Prostate gland (tissue), 2 donors: ENCODE results near the gene DOCK6. TPM values are rescaled to one million over a fixed set of nuclear protein-coding genes. Genes with fewer than 3 reads are reported as not detected.

ENCODE experiments used
- DNase-seq: peaks from one replicate; pipeline ENCODE4 v3.0.0-alpha.2; 2019; ENCODE audit warnings: low spot score
- H3K27ac ChIP-seq, 2 donors: fragments of 200-600 bp; sonication (generic); 2 replicates each; pipeline ENCODE4 v1.5.1; 2017 to 2019
- H3K27me3 ChIP-seq: fragments of 200-600 bp; sonication (generic); replicated peaks from 2 replicates; pipeline ENCODE4 v1.5.1; 2019; ENCODE audit not compliant: insufficient read depth
- H3K36me3 ChIP-seq, 2 donors: fragments of 200-600 bp; sonication (generic); 1 replicate in 1 of 2; 2 replicates in 1 of 2; pipeline versions ENCODE4 v1.5.1 to v1.8.1; 2017 to 2019
- H3K4me1 ChIP-seq: fragments of 200-600 bp; sonication (generic); replicated peaks from 2 replicates; pipeline ENCODE4 v1.5.1; 2019
- H3K4me3 ChIP-seq, 2 donors: fragments of 200-600 bp; sonication (generic); 2 replicates each; pipeline ENCODE4 v1.5.1; 2017 to 2019
- H3K9me3 ChIP-seq: fragments of 200-600 bp; sonication (generic); 2 replicates; pipeline ENCODE4 v1.5.1; 2017
- CTCF ChIP-seq, 4 experiments: fragments of 200-600 bp in 2 of 4; fragments of 450-650 bp in 2 of 4; sonication (generic) in 2 of 4; IDR thresholded peaks; 1 replicate in 3 of 4; 2 replicates in 1 of 4; pipeline ENCODE4 v1.5.1; 2016 to 2019; ENCODE audit warnings: antibody characterized with exemption in 4 of 4, mild to moderate bottlenecking in 2 of 4, moderate library complexity in 2 of 4
- POLR2A ChIP-seq: fragments of 450-650 bp; IDR thresholded peaks from one replicate; pipeline ENCODE4 v1.6.1; 2016; ENCODE audit warnings: antibody characterized with exemption, mild to moderate bottlenecking
- POLR2AphosphoS5 ChIP-seq: sonication (generic); formaldehyde crosslinking; IDR thresholded peaks from one replicate; pipeline ENCODE4 v1.6.1; 2017; ENCODE audit warnings: antibody characterized with exemption
- WGBS: methylation state at CpG from one replicate; pipeline ENCODE4 v1.1.5; 2018; 5-methylcytosine and 5-hydroxymethylcytosine counted together
- intact Hi-C: fragments of 100-400 bp; cut with DNase I; formaldehyde crosslinking; loops from one replicate; pipeline ENCODE4 v1.14.2; 2022
- total RNA-seq, 2 donors: library from RNA; depleted of rRNA; stranded (reverse); fragments of >200 nt; gene quantifications; one replicate each; pipeline ENCODE4 v1.1.0, GENCODE V29; 2016

DOCK6 gene
- total RNA-seq, 2 donors from 2014 or later, result 21.6 to 38.7 TPM

DNA sequence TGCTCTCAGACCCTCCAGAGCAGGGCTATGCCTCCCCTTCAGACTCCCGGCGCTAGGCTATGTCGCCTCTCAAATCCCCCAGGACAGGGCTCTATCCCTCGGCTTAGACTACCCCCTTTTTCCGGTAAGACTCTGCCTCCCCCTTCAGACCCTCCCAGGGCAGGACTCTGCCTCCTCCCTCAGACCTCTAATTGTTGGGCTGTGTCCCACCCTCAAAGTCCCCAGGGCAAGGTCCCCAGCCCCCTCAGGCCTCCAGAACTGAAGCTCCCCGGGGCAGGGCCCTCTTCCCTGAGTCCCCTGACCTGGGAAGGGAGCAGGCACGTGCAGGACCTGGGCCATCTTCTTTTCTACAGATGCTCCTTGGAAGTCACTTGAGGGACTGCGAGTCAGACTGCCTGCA is 68.2 kb downstream of the DOCK6 start:
- Histone ChIP-seq H3K36me3 (peaks cover 0 to 11% of the 10 kb centered on the region in 2 donors), H3K27me3 (no peaks in the 10 kb centered on the region), H3K4me3 (peak overlapping the region in 1 of 2 donors; percentile 20), H3K9me3 (no peaks in the 10 kb centered on the region), H3K27ac (peak overlapping the region; percentile 89 to 90), H3K4me1 (no peaks in the 10 kb centered on the region)
- intact Hi-C loops, result no loop called here
- TF ChIP-seq POLR2AphosphoS5 (no peak), POLR2A (no peak), CTCF (IDR thresholded peaks at IDR 0.05) (no peak)
- 79% methylated on average over 8 of the region's 8 CpGs for WGBS
- no peak for DNase-seq

GRCh38 chr19:11192957-11193939 is 69.1 kb downstream of the DOCK6 start:
- peak overlapping the region; percentile 89 to 90 for H3K27ac ChIP-seq
- H3K4me1 ChIP-seq, result no peaks in the 10 kb centered on the region
- peaks cover 0 to 11% of the 10 kb centered on the region in 2 donors for H3K36me3 ChIP-seq
- no peaks in the 10 kb centered on the region for H3K9me3 ChIP-seq
- DNase-seq, result no peak
- WGBS, result 88% methylated on average over 37 of the region's 68 CpGs
- no peaks in the 10 kb centered on the region for H3K27me3 ChIP-seq
- TF ChIP-seq POLR2A, result no peak
- TF ChIP-seq POLR2AphosphoS5, result no peak
- TF ChIP-seq CTCF (IDR thresholded peaks at IDR 0.05), result no peak
- intact Hi-C loops, result no loop called here
- no peak overlapping the region for H3K4me3 ChIP-seq

DNA sequence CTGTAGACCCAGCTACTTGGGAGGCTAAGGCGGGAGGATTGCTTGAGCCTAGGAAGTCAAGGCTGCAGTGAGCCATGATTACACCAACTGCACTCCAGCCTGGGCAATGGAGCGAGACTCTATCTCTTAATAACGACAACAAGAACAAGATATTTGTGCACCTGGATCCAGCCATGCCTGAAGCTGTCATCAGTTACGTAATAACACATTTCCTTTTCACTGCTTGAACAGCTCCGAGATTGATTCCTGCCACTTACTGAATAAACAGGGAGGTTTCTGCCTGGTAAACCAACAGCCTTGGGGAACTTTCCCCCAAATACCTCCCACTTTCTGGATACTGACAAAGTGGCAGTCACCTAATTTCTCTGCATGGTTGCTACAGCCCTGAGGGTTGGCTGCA is 70.4 kb downstream of the DOCK6 start:
- Histone ChIP-seq H3K4me3 (no peak overlapping the region), H3K36me3 (peaks cover 0 to 11% of the 10 kb centered on the region in 2 donors), H3K27me3 (no peaks in the 10 kb centered on the region), H3K4me1 (no peaks in the 10 kb centered on the region), H3K27ac (peak overlapping the region in 1 of 2 donors; percentile 14), H3K9me3 (no peaks in the 10 kb centered on the region)
- DNase-seq, result no peak
- TF ChIP-seq CTCF (IDR thresholded peaks at IDR 0.05) (no peak), POLR2A (no peak), POLR2AphosphoS5 (no peak)
- intact Hi-C loops, result no loop called here
- WGBS, result 88% methylated on average over 5 of the region's 5 CpGs

GRCh38 chr19:11191273-11191755 is 71.0 kb downstream of the DOCK6 start:
- Histone ChIP-seq H3K36me3 (peaks cover 0 to 11% of the 10 kb centered on the region in 2 donors), H3K4me1 (no peaks in the 10 kb centered on the region), H3K4me3 (no peak overlapping the region), H3K27me3 (no peaks in the 10 kb centered on the region), H3K9me3 (no peaks in the 10 kb centered on the region), H3K27ac (peak overlapping the region; percentile 5 to 14)
- TF ChIP-seq POLR2A, result no peak
- no peak for TF ChIP-seq POLR2AphosphoS5
- TF ChIP-seq CTCF (IDR thresholded peaks at IDR 0.05), result no peak
- DNase-seq, result no peak
- intact Hi-C loops, result no loop called here
- WGBS, result 56% methylated on average over 8 of the region's 8 CpGs
